ENCODE results near the gene CIB2.

The CIB2 gene

DNA sequence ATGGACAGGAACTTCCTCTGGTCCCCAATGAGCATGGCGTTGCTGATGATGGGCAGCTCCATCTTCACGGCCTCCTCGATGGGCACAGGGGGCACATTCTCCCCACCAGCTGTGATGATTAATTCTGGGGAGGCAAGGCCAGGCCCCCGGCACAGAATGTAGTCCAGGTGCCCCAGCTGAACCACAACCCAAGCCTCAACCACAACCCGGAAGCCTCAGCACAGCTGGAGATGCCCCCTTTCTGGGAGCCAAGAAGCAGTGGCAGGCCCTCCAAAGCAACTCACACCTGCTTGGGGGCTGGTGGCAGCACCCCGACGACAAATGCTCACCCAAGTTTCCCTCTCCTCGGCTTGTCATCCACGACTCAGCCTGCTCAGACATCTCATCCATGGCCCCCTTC lies 43.2 kb upstream of the CIB2 start:
- DNase-seq (ENCODE audit: extremely low read depth, low read depth) = no peak
- no peak overlapping the region for H3K4me3 ChIP-seq (replicated peaks; ENCODE audit: low read depth, low read length)
- TF ChIP-seq, protein P1, sequence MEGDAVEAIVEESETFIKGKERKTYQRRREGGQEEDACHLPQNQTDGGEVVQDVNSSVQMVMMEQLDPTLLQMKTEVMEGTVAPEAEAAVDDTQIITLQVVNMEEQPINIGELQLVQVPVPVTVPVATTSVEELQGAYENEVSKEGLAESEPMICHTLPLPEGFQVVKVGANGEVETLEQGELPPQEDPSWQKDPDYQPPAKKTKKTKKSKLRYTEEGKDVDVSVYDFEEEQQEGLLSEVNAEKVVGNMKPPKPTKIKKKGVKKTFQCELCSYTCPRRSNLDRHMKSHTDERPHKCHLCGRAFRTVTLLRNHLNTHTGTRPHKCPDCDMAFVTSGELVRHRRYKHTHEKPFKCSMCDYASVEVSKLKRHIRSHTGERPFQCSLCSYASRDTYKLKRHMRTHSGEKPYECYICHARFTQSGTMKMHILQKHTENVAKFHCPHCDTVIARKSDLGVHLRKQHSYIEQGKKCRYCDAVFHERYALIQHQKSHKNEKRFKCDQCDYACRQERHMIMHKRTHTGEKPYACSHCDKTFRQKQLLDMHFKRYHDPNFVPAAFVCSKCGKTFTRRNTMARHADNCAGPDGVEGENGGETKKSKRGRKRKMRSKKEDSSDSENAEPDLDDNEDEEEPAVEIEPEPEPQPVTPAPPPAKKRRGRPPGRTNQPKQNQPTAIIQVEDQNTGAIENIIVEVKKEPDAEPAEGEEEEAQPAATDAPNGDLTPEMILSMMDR (IDR thresholded peaks at IDR 0.05; ENCODE audit: low read depth, low read length, missing control alignments) = no peak

DNA sequence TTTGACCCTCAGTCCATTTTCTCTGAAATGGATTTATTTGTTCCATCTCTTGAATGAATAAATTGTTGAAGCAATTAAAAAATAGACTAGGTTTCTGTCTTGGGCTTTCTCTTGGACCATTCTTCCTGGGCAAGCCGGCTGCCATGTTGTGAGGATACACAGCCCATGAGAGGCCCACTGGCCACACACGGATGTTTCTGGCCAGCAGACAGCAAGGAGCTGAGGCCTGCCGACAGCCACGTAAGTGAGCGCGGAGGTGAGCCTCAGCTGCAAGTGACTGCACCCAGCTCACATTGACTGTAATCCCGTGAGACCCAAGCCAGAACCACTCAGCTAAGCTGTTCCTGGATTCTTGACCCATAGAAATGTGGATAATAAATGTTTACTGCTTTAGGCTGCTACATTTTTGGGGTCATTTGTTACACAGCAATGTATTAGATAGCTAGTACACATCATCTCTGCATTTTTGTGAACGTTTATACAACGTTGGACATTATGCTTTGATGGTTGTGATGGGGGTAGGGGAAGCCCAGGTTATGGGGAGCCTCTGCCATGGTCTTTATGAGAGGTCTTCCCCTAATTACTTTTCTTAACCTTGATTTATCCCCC lies 40.7 kb upstream of the CIB2 start:
- TF ChIP-seq, protein P1 (IDR thresholded peaks at IDR 0.05; ENCODE audit: low read depth, low read length, missing control alignments) = no peak
- no peak overlapping the region for H3K4me3 ChIP-seq (replicated peaks; ENCODE audit: low read depth, low read length)
- DNase-seq (ENCODE audit: extremely low read depth, low read depth) = no peak

DNA sequence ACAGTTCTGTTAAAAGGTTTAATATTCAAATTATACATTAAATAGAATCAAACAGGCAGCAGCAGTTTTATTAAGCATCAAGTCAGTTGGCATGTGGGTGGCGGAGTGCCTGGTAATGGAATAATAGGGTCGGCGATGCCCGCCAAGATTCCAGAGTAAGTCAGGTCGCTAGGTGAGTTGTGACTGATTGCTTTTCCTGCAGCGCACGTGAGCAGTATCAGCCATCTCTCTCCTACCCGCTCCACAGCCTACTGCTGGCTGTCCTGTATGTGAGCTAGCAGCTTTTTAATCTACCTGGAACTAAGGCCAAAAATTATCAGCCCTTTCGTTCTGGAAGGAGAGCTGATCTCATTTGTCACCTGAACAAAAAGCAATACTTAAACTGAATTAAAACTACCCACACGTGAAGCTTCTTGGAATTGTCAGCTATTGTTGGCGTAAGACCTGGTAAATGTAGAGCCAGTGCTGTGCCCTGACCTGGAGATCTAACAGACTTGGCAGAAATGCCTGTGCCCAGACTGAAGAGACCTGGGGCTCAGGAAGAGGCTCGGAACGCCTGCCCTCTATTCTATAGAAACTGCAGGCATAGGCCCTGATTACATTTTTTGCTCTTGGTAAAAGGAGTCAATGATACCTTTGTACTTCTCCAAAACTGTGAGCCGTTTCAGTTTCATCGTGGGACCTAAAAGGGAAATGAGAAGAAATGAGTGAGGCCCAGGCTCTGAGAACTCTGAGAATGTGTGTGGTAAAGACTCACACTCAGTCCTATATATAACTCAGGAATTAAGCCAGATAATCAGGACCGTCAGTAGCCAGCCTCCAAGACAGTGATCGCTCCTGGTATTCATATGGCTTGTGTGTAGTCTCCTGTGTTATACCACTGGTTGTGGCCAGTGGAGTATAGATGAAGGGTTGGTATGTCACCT lies 39.9 kb upstream of the CIB2 start:
- H3K4me3 ChIP-seq (replicated peaks; ENCODE audit: low read depth, low read length) = no peak overlapping the region
- TF ChIP-seq, protein P1 (IDR thresholded peaks at IDR 0.05; ENCODE audit: low read depth, low read length, missing control alignments) = no peak
- DNase-seq (ENCODE audit: extremely low read depth, low read depth) = no peak

DNA sequence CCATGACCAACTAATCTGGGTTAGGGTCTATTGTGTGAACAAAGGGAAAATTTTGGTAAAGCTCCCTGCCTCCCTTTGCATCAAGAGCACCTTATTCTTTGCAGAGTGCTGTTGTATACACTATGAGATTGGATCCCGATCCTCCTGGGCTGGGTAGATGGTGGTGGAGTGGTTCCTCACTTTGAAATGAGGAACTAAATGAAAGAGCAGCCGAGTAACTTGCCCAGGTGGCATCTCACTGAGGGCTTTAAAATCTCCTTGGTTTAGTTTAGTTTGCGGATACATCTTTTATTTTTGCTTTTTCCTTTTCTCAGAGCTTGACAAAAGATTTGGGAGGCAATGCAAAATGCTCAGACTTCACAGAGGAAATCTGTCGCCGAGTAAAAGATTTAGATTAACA lies 37.4 kb upstream of the CIB2 start:
- no peak overlapping the region for H3K4me3 ChIP-seq (replicated peaks; ENCODE audit: low read depth, low read length)
- no peak for DNase-seq (ENCODE audit: extremely low read depth, low read depth)
- TF ChIP-seq, protein P1 (IDR thresholded peaks at IDR 0.05; ENCODE audit: low read depth, low read length, missing control alignments) = no peak

DNA sequence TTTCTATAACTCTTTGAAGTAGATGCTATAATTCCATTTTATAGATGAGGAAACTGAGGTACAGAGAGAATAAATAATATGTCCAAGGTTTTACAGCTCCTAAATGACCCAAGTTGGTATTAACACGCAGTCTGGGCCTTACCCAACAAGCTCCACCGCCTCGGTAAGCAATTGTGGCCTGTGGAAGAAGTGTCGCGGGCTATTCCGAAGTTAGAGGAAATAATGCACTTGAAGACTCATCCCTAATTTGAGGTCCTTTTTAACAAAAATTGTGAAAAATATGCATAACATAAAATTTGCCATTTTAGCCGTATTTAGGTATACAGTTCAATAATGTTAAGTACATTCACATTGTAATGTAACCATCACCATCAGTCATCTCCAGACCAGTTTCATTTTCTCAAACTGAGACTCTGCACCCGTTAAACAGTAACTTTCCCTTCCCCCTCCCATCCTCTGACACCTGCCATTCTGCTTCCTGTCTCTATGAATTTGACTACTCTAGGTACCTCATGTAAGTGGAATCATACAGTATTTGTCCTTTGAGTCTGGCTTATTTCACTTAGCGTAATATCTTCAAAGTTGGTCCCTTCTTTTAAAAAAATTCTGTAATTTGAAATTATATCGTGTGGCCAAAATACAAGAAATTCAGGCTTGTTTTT lies 36.1 kb upstream of the CIB2 start:
- H3K4me3 ChIP-seq (replicated peaks; ENCODE audit: low read depth, low read length) = no peak overlapping the region
- TF ChIP-seq, protein P1 (IDR thresholded peaks at IDR 0.05; ENCODE audit: low read depth, low read length, missing control alignments) = no peak

DNA sequence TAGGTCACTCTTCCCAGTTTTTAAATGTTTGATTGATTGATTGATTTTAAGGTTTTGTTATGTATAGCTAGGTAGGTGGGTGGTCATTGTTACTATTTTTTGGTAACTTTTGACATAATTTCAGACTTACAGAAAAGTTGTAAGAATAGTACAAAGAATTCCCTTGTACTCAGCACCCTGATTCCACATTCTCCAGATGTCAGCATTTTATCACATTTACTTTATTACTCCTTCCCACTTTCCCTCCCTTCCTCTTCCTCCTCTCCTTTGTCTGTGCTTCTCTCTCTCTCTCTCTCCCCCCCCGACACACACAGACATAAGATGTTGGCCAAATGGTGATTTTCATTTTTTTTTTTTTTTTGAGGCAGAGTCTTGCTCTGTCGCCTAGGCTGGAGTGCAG lies 32.8 kb upstream of the CIB2 start:
- H3K4me3 ChIP-seq (replicated peaks; ENCODE audit: low read depth, low read length) = no peak overlapping the region
- no peak for DNase-seq (ENCODE audit: extremely low read depth, low read depth)
- TF ChIP-seq, protein P1 (IDR thresholded peaks at IDR 0.05; ENCODE audit: low read depth, low read length, missing control alignments) = no peak

More for the DNA sequence above, 36.1 kb upstream of the CIB2 start:
- DNase-seq (ENCODE audit: extremely low read depth, low read depth) = no peak
